Hepatocyte (in vitro differentiated cells): ENCODE data around the gene MYOZ1.

Experiments
- CTCF ChIP-seq: fragments of 200-600 bp; sonication (generic); IDR thresholded peaks from 2 replicates; pipeline ENCODE4 v1.5.1; 2016; ENCODE audit warnings: antibody characterized with exemption, mild to moderate bottlenecking; ENCODE audit not compliant: poor library complexity
- EZH2 ChIP-seq: fragments of 200-600 bp; sonication (generic); IDR thresholded peaks from 2 replicates; pipeline ENCODE4 v1.6.1; 2016; ENCODE audit warnings: antibody characterized with exemption, mild to moderate bottlenecking, borderline replicate concordance
- EZH2phosphoT487 ChIP-seq: fragments of 200-600 bp; sonication (generic); IDR thresholded peaks from one replicate; pipeline ENCODE4 v1.6.1; 2018; ENCODE audit warnings: antibody characterized with exemption, mild to moderate bottlenecking, low read depth, moderate library complexity; ENCODE audit not compliant: unreplicated experiment, severe bottlenecking

- TF ChIP-seq CTCF (no peak), EZH2 (no peak), EZH2phosphoT487 (no peak)
These were observed 6.8 kb upstream of the MYOZ1 start for GRCh38 chr10:73647875-73648651.
